Activated CD8-positive, alpha-beta memory T cell treated with anti-CD3 and anti-CD28 coated beads, Interleukin-2, amount 50 U/mL, for 48 hours (primary cell): ENCODE measurements around the gene CITED4.

Source experiments
- DNase-seq: peaks from one replicate; pipeline ENCODE4 v3.0.0-alpha.2; 2020

The CITED4 gene

GRCh38 chr1:40851643-40852042 is 10.5 kb downstream of the CITED4 start:
- DNase-seq, result no peak

DNA sequence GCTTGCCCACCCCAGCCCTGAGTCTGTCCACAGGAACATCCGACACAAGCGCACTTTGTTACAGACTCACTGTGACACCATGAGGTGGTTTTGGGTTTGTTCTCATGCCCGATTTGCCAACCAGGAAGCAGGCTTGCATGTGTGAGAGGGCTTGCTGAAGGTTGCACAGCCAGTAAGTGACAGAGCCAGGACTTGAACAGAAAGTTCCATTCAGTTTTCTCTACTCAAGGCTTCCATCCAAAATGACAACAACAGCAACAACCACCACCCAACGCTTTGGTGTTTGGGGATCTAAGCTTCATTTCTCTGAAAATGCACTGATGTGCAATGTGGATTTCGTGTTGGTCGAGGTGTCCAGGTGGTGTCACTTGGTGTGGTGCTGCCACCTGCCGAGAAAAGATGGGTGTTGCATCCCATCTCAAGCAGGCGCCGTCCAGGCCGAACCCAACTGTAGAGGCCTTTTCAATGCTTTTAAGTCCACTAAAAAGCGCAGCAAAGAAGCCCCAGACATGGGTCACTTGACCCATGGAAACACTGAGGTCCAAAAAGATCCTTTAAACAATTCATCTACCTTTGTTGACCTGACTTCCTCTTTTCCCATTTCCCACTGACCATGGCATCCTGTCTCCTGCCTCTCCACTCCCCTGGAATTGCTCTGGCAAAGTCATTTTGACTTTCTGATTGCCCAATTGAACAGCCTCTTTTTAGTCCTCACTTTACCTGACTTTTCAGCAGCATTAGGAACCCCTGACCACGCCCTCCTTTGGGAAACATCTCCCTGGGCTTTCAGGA is 12.2 kb downstream of the CITED4 start:
- peak; percentile 90 for DNase-seq

DNA sequence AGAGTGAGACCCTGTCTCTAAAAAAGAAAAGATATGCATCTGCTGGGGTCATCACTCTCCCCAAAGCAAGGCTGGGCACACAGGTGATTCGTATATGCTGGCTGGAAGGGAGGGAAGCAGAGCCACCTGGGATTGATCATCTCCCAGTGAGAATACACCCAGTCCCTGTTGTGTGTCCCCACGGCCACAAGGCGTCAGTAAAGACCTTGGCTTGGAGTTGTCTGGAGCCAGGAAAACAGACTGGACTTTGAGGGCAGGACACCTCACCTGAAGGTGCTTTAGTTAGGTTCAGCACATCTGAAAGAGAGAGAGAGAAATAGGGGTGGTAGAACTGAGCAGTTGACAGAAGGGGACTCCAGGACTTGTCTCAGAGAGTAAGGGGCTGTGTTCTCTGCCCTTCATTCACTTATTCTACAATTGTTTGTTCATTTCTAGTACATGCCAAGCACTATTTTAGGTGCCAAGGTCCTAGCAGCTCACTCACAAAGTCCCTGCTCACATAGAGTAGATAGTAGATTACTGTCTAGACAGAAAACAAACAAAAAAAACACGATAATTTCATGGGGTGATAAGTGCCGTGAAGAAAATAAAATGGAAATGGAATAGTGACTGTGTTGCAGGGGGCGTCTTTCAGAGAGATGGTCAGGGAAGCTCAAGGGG is 13.5 kb downstream of the CITED4 start:
- DNase-seq, result no peak

DNA sequence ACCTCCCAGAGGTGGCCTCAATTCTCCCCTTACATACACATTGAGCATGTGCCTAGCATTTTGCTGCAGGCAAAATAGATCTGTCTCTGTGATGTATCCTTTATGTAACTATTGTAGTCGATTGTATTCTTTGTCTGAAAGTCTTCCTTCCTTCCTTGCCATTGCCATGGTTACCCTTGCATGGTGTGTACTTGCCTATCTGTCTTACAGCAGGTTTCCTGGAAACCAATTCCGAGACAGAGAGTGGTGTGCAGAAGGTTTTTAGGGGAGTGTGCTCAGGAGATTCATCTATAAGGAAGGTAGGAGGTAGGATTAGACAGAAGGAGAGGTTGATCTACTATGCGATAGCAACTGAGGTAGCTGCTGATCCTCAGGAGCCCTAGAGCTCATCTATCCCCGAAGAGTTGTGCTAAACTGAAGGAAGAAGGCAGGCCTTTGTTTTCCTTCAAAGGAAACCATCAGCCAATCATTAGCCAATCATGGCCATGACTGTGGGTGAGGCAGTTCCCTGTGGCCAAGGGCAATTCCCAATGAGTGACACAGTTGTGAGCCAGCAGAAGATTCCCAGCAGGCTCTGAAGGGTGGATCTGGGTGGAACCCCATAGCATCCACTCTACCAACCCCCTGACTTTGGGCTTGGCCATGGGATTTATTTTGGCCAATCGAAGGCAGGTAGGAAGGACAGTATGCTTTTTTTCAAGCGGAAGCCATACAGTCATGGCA is 15.0 kb downstream of the CITED4 start:
- DNase-seq, result no peak

GRCh38 chr1:40845895-40846294 is 16.3 kb downstream of the CITED4 start:
- DNase-seq, result no peak

GRCh38 chr1:40844887-40845878 is 17.0 kb downstream of the CITED4 start:
- no peak for DNase-seq

GRCh38 chr1:40844079-40844478 is 18.1 kb downstream of the CITED4 start:
- DNase-seq, result no peak

DNA sequence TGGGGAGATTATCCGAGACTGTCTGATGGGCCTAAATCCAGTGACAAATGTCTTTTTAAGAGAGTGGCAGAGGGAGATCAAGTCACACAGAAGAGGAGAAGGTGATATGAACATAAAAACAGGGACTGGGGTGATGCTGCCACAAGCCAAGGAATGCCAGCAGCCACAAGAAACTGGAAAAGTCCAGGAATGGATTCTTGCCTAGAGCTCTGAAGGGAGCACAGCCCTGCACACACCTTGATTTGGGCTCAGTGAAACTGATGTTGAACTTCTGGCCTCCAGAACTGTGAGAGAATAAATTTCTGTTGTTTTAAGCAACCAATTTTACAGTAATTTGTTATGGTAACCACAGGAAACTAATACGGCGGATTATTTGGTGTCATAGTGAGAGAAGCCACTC is 19.5 kb downstream of the CITED4 start:
- DNase-seq, result no peak

- no peak for DNase-seq
Measured at GRCh38 chr1:40842207-40842606, 20.0 kb downstream of the CITED4 start.

- no peak for DNase-seq
Measured at GRCh38 chr1:40841602-40842001, 20.6 kb downstream of the CITED4 start.

GRCh38 chr1:40840526-40841323 is 21.4 kb downstream of the CITED4 start:
- no peak for DNase-seq

DNA sequence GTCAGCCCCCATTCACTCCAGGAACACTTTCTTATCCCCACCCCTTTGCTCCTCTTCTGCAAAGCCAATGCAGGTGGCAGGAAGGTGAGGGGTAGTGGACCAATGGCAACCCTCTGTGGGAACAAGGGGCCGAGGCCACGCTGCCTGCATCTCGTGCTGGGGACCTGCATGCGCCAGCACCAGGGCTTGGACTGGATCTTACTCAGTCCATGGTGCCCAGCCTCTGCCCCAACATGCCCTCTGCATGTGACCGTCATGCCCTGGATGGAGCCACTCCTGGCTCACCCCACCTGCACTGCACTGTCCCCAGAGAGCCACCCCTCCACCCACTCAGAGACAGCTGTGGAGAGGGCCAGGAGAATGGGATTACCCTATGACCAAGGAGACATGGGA is 22.2 kb downstream of the CITED4 start:
- DNase-seq, result no peak

- DNase-seq, result no peak
Measured at GRCh38 chr1:40838980-40839942, 22.9 kb downstream of the CITED4 start.

GRCh38 chr1:40838045-40838979 is 23.9 kb downstream of the CITED4 start:
- no peak for DNase-seq

DNA sequence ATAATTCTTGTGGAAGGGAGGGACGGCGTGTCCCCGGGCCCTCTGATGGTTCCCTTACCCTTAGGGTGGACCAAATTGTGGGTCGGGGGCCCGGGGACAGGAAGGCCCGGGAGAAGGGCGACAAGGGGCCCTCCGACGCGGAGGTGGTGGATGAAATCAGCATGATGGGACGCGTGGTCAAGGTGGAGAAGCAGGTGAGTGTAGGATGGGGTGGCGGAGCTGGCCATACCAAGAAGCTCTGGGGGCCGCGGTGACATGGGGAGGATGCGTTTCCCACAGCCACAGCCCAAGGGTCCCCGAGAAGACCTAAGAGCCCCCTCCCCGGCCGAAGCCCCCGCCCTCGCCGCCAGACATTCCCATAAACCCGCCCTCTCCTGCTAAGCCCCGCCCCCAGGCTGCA is 24.6 kb downstream of the CITED4 start:
- no peak for DNase-seq

DNA sequence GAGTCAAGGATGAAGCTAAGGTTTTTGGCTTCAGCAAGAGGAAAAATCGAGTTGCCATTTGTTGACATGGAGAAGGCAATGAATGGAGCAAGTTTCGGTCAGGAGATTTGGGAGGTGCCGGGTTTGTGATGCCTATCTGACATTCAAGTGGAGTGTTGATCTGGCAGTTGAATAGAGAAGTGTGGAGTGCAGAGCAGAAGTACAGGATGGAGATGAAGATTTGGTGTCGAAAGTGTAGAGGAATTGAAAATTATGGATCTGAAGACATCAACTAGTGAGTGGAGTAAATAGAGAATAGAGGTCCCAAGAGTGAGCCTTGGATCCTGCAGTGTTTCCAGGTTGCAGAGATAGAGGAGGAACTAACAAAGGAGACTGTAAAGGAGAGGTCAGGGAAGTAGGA is 25.9 kb downstream of the CITED4 start:
- no peak for DNase-seq

DNA sequence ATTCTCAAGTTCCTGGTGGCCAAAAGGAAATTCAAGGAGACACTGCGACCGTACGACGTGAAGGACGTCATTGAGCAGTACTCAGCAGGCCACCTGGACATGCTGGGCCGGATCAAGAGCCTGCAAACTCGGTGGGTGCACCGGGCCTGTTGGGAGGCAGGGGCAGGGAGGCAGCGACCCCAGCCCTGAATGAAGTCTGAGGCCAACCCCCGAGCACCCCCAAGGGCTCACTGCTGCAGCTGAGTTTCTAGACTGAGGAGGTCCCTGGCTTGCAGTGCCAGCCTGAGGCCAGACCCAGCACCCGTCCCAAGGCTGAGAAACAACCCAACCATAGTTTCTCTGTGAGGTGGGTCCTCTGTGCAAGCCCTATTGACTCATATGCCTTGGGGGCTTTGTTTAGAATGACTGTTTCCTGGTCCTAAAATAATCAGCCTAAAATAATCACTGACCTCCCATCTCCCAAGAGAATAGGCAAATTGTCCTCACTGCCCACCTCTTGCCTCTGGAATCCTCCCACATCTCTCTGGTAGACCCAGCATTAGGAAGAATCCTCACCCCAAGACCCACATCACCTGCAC is 27.1 kb downstream of the CITED4 start:
- DNase-seq, result no peak

GRCh38 chr1:40833979-40834378 is 28.2 kb downstream of the CITED4 start:
- no peak for DNase-seq
